Fibroblast of lung (primary cell): Measurements from ENCODE around the gene LINC00305. TPM values are rescaled to one million over a fixed set of nuclear protein-coding genes. Genes with fewer than 3 reads are reported as not detected.

Source experiments
- DNase-seq, 2 donors: peaks; one replicate each; pipeline versions ENCODE4 v3.0.0 to v3.0.0-alpha.2; 2010; ENCODE audit warnings: low read depth in 2 of 2
- H2AFZ ChIP-seq: 2 replicates; pipeline ENCODE4 v1.5.1; 2012; ENCODE audit warnings: low read length, control low read depth, inconsistent platforms
- H3K27ac ChIP-seq: 2 replicates; pipeline ENCODE4 v1.5.1; 2011; ENCODE audit warnings: low read length, control low read depth; ENCODE audit not compliant: insufficient read depth
- H3K27me3 ChIP-seq: 2 replicates; pipeline ENCODE4 v1.5.1; 2011; ENCODE audit warnings: mild to moderate bottlenecking, low read length; ENCODE audit not compliant: control insufficient read depth, insufficient read depth
- H3K36me3 ChIP-seq: 2 replicates; pipeline ENCODE4 v1.5.1; 2011; ENCODE audit warnings: low read length; ENCODE audit not compliant: control insufficient read depth, insufficient read depth
- H3K4me1 ChIP-seq: 2 replicates; pipeline ENCODE4 v1.5.1; 2011; ENCODE audit warnings: low read length; ENCODE audit not compliant: control insufficient read depth, insufficient read depth; ENCODE audit errors: extremely low read depth
- H3K4me2 ChIP-seq: 2 replicates; pipeline ENCODE4 v1.5.1; 2011; ENCODE audit warnings: low read length, control low read depth; ENCODE audit not compliant: insufficient read depth; ENCODE audit errors: extremely low read depth
- H3K4me3 ChIP-seq, 4 experiments: fragments of 200-600 bp in 1 of 4; sonication (generic) in 1 of 4; replicated peaks in 1 of 4; 2 replicates each; pipeline ENCODE4 v1.5.1; 2011 to 2016; ENCODE audit warnings: low read length in 4 of 4, low read depth in 3 of 4, mild to moderate bottlenecking in 3 of 4, control low read depth in 2 of 4, inconsistent platforms in 1 of 4, mixed read lengths in 1 of 4; ENCODE audit not compliant: insufficient read depth in 1 of 4; ENCODE audit errors: control extremely low read depth in 1 of 4
- H3K79me2 ChIP-seq: 2 replicates; pipeline ENCODE4 v1.5.1; 2012; ENCODE audit warnings: mild to moderate bottlenecking, low read length, inconsistent platforms; ENCODE audit not compliant: control insufficient read depth, insufficient read depth
- H3K9ac ChIP-seq: 2 replicates; pipeline ENCODE4 v1.5.1; 2011; ENCODE audit warnings: mild to moderate bottlenecking, low read length, control low read depth; ENCODE audit not compliant: insufficient read depth
- H3K9me3 ChIP-seq: 2 replicates; pipeline ENCODE4 v1.5.1; 2012; ENCODE audit warnings: low read depth, low read length; ENCODE audit not compliant: control insufficient read depth, insufficient read depth
- H4K20me1 ChIP-seq: 2 replicates; pipeline ENCODE4 v1.5.1; 2011; ENCODE audit warnings: low read length; ENCODE audit not compliant: control insufficient read depth, insufficient read depth; ENCODE audit errors: extremely low read depth
- CTCF ChIP-seq, 2 donors: IDR thresholded peaks in 1 of 2; conservative IDR thresholded peaks in 1 of 2; 1 replicate in 1 of 2; 2 replicates in 1 of 2; pipeline ENCODE4 v1.5.1; 2011 to 2012; ENCODE audit warnings: low read length in 2 of 2, control low read depth in 1 of 2, inconsistent platforms in 1 of 2, low read depth in 1 of 2, mild to moderate bottlenecking in 1 of 2
- EZH2 ChIP-seq: IDR thresholded peaks from 2 replicates; pipeline ENCODE4 v1.5.1; 2012; ENCODE audit warnings: low read length, control low read depth, mild to moderate bottlenecking; ENCODE audit errors: missing control alignments
- polyA plus RNA-seq, 2 donors: library from polyadenylated mRNA; depleted of rRNA in 1 of 2; stranded (reverse) in 1 of 2; unstranded in 1 of 2; fragments of >200 nt; gene quantifications; 2 replicates each; pipeline ENCODE4 v1.2.1, GENCODE V29; 2011 to 2012; ENCODE audit warnings: missing spikeins in 1 of 2
- total RNA-seq: library from RNA; depleted of rRNA; stranded (reverse); fragments of >200 nt; gene quantifications from 2 replicates; pipeline ENCODE4 v1.2.1, GENCODE V29; 2014

LINC00305 gene
- total and polyA plus RNA-seq, 2 donors (not counting 1 experiment from before 2014, with no cell fraction given) = not detected

GRCh38 chr18:64164883-64165282, 16.0 kb upstream of the LINC00305 start:
- Histone ChIP-seq H3K36me3 (no peaks in the 10 kb centered on the region), H3K79me2 (no peaks in the 10 kb centered on the region), H4K20me1 (no peaks in the 10 kb centered on the region), H3K4me2 (no peak overlapping the region), H3K9ac (no peak overlapping the region), H3K27ac (no peak overlapping the region), H3K27me3 (no peaks in the 10 kb centered on the region), H3K9me3 (no peaks in the 10 kb centered on the region), H2AFZ (no peak overlapping the region), H3K4me3 (no peak overlapping the region), H3K4me1 (no peaks in the 10 kb centered on the region)
- TF ChIP-seq CTCF (conservative IDR thresholded peaks at IDR 0.05 in 1 of 2, IDR thresholded peaks at IDR 0.05 in 1 of 2; ENCODE audit: low read depth in 1 of 2, low read length in 2 of 2) (no peak), EZH2 (no peak)
- DNase-seq = no peak

DNA sequence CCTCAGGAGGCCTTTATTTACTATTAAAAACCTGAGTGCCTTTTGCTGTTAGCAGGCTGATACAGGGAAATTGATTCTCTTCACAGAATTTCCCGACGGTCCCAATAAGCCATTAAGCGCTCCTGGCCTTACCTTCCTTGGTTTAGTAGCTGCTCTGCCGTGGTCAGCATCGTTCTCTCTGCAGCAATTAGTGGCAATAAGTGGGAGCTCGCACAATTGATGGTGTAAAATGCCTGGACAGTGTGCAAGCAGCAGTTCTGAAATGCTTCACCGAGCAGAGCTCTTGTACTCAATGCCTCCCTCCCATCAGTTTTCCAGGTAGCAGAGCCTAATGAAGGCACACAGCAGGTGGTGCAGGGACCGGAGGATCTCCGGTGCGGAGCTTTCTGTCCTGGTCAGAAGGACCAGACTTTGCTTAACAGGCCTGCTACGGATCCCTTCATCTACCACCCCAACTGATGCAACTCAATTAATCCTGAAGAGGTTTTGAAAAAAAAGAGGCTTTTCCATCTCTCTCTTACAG, 1.1 kb upstream of the LINC00305 start:
- Histone ChIP-seq H3K79me2 (no peaks in the 10 kb centered on the region), H3K27ac (no peak overlapping the region), H3K36me3 (no peaks in the 10 kb centered on the region), H3K27me3 (no peaks in the 10 kb centered on the region), H2AFZ (no peak overlapping the region), H3K4me1 (no peaks in the 10 kb centered on the region), H3K9me3 (no peaks in the 10 kb centered on the region), H3K4me3 (no peak overlapping the region), H4K20me1 (no peaks in the 10 kb centered on the region), H3K4me2 (no peak overlapping the region), H3K9ac (no peak overlapping the region)
- TF ChIP-seq CTCF (conservative IDR thresholded peaks at IDR 0.05 in 1 of 2, IDR thresholded peaks at IDR 0.05 in 1 of 2; ENCODE audit: low read depth in 1 of 2, low read length in 2 of 2) = no peak
- TF ChIP-seq EZH2 = no peak
- DNase-seq = no peak

DNA sequence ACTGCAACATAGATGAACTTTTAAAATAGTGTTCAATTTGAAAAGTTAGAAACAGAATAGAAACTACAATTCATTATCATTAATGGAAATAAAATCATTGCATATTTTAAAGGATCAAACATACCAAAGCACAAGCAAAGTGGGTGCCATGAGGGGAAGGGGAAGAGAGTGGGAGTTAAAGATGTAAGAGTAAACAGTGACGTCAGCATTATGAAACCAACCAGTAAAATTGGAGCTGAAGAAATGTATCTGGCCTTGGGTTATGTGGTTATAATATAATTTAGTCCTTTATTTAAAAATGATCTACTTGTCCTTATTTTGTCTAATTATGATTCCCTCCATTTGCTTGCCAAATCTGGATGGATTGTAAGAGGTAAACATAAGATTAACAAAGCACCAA, 6.0 kb downstream of the LINC00305 start:
- Histone ChIP-seq H3K36me3 (no peaks in the 10 kb centered on the region), H3K4me2 (no peak overlapping the region), H3K27me3 (no peaks in the 10 kb centered on the region), H2AFZ (no peak overlapping the region), H3K4me1 (no peaks in the 10 kb centered on the region), H3K27ac (no peak overlapping the region), H3K79me2 (no peaks in the 10 kb centered on the region), H4K20me1 (no peaks in the 10 kb centered on the region), H3K9ac (no peak overlapping the region), H3K4me3 (no peak overlapping the region), H3K9me3 (no peaks in the 10 kb centered on the region)
- no peak for DNase-seq
- no peak for TF ChIP-seq EZH2
- TF ChIP-seq CTCF (conservative IDR thresholded peaks at IDR 0.05 in 1 of 2, IDR thresholded peaks at IDR 0.05 in 1 of 2; ENCODE audit: low read depth in 1 of 2, low read length in 2 of 2) = no peak
